IMR-90 (cell line): ENCODE measurements around the gene TYRO3. TPM values are rescaled to one million over a fixed set of nuclear protein-coding genes. Genes with fewer than 3 reads are reported as not detected.

Source experiments
- ATAC-seq: fragments of 200-7000 bp; cut with Tn5 transposase; 2 replicates; pipeline ENCODE4 v1.9.1; 2020; ENCODE audit warnings: low read depth, mild to moderate bottlenecking, moderate library complexity
- BruUV-seq: library from RNA; stranded (reverse); fragments of 400-500 nt; replicated peaks from 2 replicates; lab custom pipeline; 2021; lab: Mats Ljungman, UMichigan
- CTCF ChIA-PET: fragments of 300-600 bp; formaldehyde crosslinking; extraction: SDS; loops from one replicate; lab custom pipeline; 2021; ENCODE audit warnings: antibody characterized with exemption; lab: Yijun Ruan, JAX
- POLR2A ChIA-PET: fragments of 300-600 bp; sonication (Branson Sonifier 250); formaldehyde crosslinking; loops from one replicate; lab custom pipeline; 2022; ENCODE audit warnings: antibody characterized with exemption; ENCODE audit not compliant: unreplicated experiment; lab: Charles Lee
- DNase-seq: peaks from one replicate; pipeline ENCODE4 v3.0.0; 2013
- H2AFZ ChIP-seq: replicated peaks from 2 replicates; pipeline ENCODE3; 2013; ENCODE audit warnings: low read length, mild to moderate bottlenecking; ENCODE audit not compliant: poor library complexity
- H2AK5ac ChIP-seq: 2 replicates; pipeline ENCODE4 v1.6.1; 2013; ENCODE audit warnings: low read depth, low read length, inconsistent platforms
- H2AK9ac ChIP-seq: replicated peaks from 2 replicates; pipeline ENCODE3; 2013; ENCODE audit warnings: mild to moderate bottlenecking, low read depth, low read length, moderate library complexity; ENCODE audit not compliant: poor library complexity
- H2BK120ac ChIP-seq: 2 replicates; pipeline ENCODE4 v1.6.1; 2013; ENCODE audit warnings: low read depth, low read length, inconsistent platforms
- H2BK15ac ChIP-seq: 3 replicates; pipeline ENCODE4 v1.6.1; 2013; ENCODE audit warnings: low read depth, low read length, inconsistent platforms
- H2BK20ac ChIP-seq: 2 replicates; pipeline ENCODE4 v1.6.1; 2013; ENCODE audit warnings: low read depth, mild to moderate bottlenecking, inconsistent platforms, low read length, moderate library complexity
- H2BK5ac ChIP-seq: 2 replicates; pipeline ENCODE4 v1.6.1; 2013; ENCODE audit warnings: mild to moderate bottlenecking, low read depth, low read length, inconsistent platforms; ENCODE audit not compliant: poor library complexity, severe bottlenecking
- H3K14ac ChIP-seq: replicated peaks from 2 replicates; pipeline ENCODE4 v1.6.1; 2013; ENCODE audit warnings: low read depth, low read length, inconsistent platforms
- H3K18ac ChIP-seq: 2 replicates; pipeline ENCODE4 v1.6.1; 2013; ENCODE audit warnings: low read depth, low read length, control low read depth
- H3K23ac ChIP-seq: 2 replicates; pipeline ENCODE4 v1.6.1; 2013; ENCODE audit warnings: low read depth, low read length, inconsistent platforms
- H3K27ac ChIP-seq: 2 replicates; pipeline ENCODE4 v1.5.1; 2013; ENCODE audit warnings: mild to moderate bottlenecking, control low read depth, low read length; ENCODE audit not compliant: insufficient read depth
- H3K27me3 ChIP-seq: 2 replicates; pipeline ENCODE4 v1.6.1; 2013; ENCODE audit warnings: low read length; ENCODE audit not compliant: control insufficient read depth, insufficient read depth
- H3K36me3 ChIP-seq: 2 replicates; pipeline ENCODE4 v1.6.1; 2013; ENCODE audit warnings: low read length, mixed read lengths; ENCODE audit not compliant: control insufficient read depth, insufficient read depth
- H3K4ac ChIP-seq: 2 replicates; pipeline ENCODE4 v1.6.1; 2013; ENCODE audit warnings: low read depth, low read length, inconsistent platforms
- H3K4me1 ChIP-seq: 2 replicates; pipeline ENCODE4 v1.6.1; 2013; ENCODE audit warnings: low read length, mixed read lengths; ENCODE audit not compliant: control insufficient read depth, insufficient read depth
- H3K4me2 ChIP-seq: 2 replicates; pipeline ENCODE4 v1.6.1; 2013; ENCODE audit warnings: low read depth, mild to moderate bottlenecking, control low read depth, low read length, moderate library complexity
- H3K4me3 ChIP-seq: 2 replicates; pipeline ENCODE4 v1.5.1; 2013; ENCODE audit warnings: low read depth, mild to moderate bottlenecking, control low read depth, low read length, moderate library complexity; ENCODE audit not compliant: insufficient read depth
- H3K56ac ChIP-seq: 2 replicates; pipeline ENCODE4 v1.6.1; 2013; ENCODE audit warnings: low read length, inconsistent platforms; ENCODE audit not compliant: insufficient read depth; ENCODE audit errors: extremely low read depth
- H3K79me1 ChIP-seq, 2 experiments: 2 replicates each; pipeline ENCODE4 v1.6.1; 2013; ENCODE audit warnings: low read length in 2 of 2, inconsistent platforms in 1 of 2, low read depth in 1 of 2
- H3K9ac ChIP-seq: 2 replicates; pipeline ENCODE4 v1.6.1; 2013; ENCODE audit warnings: low read depth, low read length, control low read depth
- H3K9me1 ChIP-seq: 2 replicates; pipeline ENCODE4 v1.6.1; 2013; ENCODE audit warnings: low read length, inconsistent platforms; ENCODE audit not compliant: insufficient read depth
- H3K9me3 ChIP-seq: 2 replicates; pipeline ENCODE4 v1.6.1; 2013; ENCODE audit warnings: low read length; ENCODE audit not compliant: control insufficient read depth, insufficient read depth
- H4K20me1 ChIP-seq: 2 replicates; pipeline ENCODE4 v1.6.1; 2013; ENCODE audit warnings: low read length, inconsistent platforms; ENCODE audit not compliant: insufficient read depth
- H4K5ac ChIP-seq: 2 replicates; pipeline ENCODE4 v1.6.1; 2013; ENCODE audit warnings: mild to moderate bottlenecking, low read depth, low read length, control low read depth
- H4K8ac ChIP-seq, 2 experiments: 2 replicates each; pipeline ENCODE4 v1.6.1; 2013; ENCODE audit warnings: low read depth in 2 of 2, low read length in 2 of 2, control low read depth in 1 of 2, inconsistent platforms in 1 of 2
- H4K91ac ChIP-seq: 2 replicates; pipeline ENCODE4 v1.6.1; 2013; ENCODE audit warnings: low read depth, low read length, inconsistent platforms; ENCODE audit not compliant: insufficient read depth
- BHLHE40 ChIP-seq: fragments of 150-350 bp; IDR thresholded peaks from 2 replicates; pipeline ENCODE4 v1.6.1; 2016; ENCODE audit warnings: mild to moderate bottlenecking, low read depth, low read length
- CEBPB ChIP-seq: IDR thresholded peaks from 2 replicates; pipeline ENCODE4 v1.6.1; 2012; ENCODE audit warnings: low read depth, low read length, improper control_type of control experiment
- CHD1 ChIP-seq: IDR thresholded peaks from 2 replicates; pipeline ENCODE4 v1.6.1; 2012; ENCODE audit warnings: low read depth, low read length, improper control_type of control experiment
- CTCF ChIP-seq: conservative IDR thresholded peaks from 2 replicates; pipeline ENCODE4 v1.5.1; 2012; ENCODE audit warnings: mild to moderate bottlenecking, low read depth, low read length, improper control_type of control experiment
- ELK1 ChIP-seq: fragments of 150-350 bp; IDR thresholded peaks from 2 replicates; pipeline ENCODE4 v1.6.1; 2016; ENCODE audit warnings: low read depth, mild to moderate bottlenecking, low read length, moderate library complexity, borderline replicate concordance
- FOS ChIP-seq: fragments of 150-350 bp; IDR thresholded peaks from 2 replicates; pipeline ENCODE4 v1.6.1; 2016; ENCODE audit warnings: low read depth, low read length
- MAFK ChIP-seq: IDR thresholded peaks from 2 replicates; pipeline ENCODE4 v1.6.1; 2012; ENCODE audit warnings: low read depth, low read length, improper control_type of control experiment
- MAZ ChIP-seq: IDR thresholded peaks from 2 replicates; pipeline ENCODE4 v1.6.1; 2012; ENCODE audit warnings: low read depth, mild to moderate bottlenecking, low read length, improper control_type of control experiment, moderate library complexity, borderline replicate concordance
- MXI1 ChIP-seq: IDR thresholded peaks from 2 replicates; pipeline ENCODE4 v1.6.1; 2012; ENCODE audit warnings: low read depth, mild to moderate bottlenecking, low read length, moderate library complexity, borderline replicate concordance
- NFE2L2 ChIP-seq: fragments of 150-350 bp; IDR thresholded peaks from 2 replicates; pipeline ENCODE4 v1.6.1; 2016; ENCODE audit warnings: low read depth, mild to moderate bottlenecking, low read length
- POLR2A ChIP-seq: IDR thresholded peaks from 2 replicates; pipeline ENCODE4 v1.6.1; 2012; ENCODE audit warnings: mild to moderate bottlenecking, low read depth, low read length
- RAD21 ChIP-seq: IDR thresholded peaks from 2 replicates; pipeline ENCODE4 v1.6.1; 2012; ENCODE audit warnings: low read length, improper control_type of control experiment
- RCOR1 ChIP-seq: IDR thresholded peaks from 2 replicates; pipeline ENCODE4 v1.6.1; 2012; ENCODE audit warnings: mild to moderate bottlenecking, low read length, improper control_type of control experiment; ENCODE audit not compliant: insufficient replicate concordance
- RFX5 ChIP-seq: IDR thresholded peaks from 2 replicates; pipeline ENCODE4 v1.8.0; 2012; ENCODE audit warnings: low read depth, mild to moderate bottlenecking, low read length, moderate library complexity
- SMC3 ChIP-seq: fragments of 150-350 bp; IDR thresholded peaks from 2 replicates; pipeline ENCODE4 v1.6.1; 2016; ENCODE audit warnings: low read depth, mild to moderate bottlenecking, antibody characterized with exemption, low read length, moderate library complexity
- USF2 ChIP-seq: fragments of 150-350 bp; IDR thresholded peaks from 2 replicates; pipeline ENCODE4 v1.6.1; 2017; ENCODE audit warnings: mild to moderate bottlenecking, antibody characterized with exemption, low read length, low read depth
- WGBS, 2 experiments: methylation state at CpG; one replicate each; pipeline versions ENCODE4 v1.1.5 to v1.1.7; 2013; ENCODE audit warnings: missing lambda C conversion rate in 2 of 2; ENCODE audit not compliant: insufficient read length in 1 of 2; ENCODE audit errors: extremely low coverage in 2 of 2; 5-methylcytosine and 5-hydroxymethylcytosine counted together
- dilution Hi-C: fragments of 300-500 bp; cut with HindIII; formaldehyde crosslinking; loops from one replicate; pipeline ENCODE4 v1.14.3; 2018; ENCODE audit warnings: low sequenced_read_pairs; ENCODE audit not compliant: unreplicated experiment
- in situ Hi-C: fragments of 300-500 bp; cut with MboI; formaldehyde crosslinking; loops from 3 replicates; pipeline ENCODE4 v1.14.3; 2019; ENCODE audit warnings: low sequenced_read_pairs, inconsistent platforms, mixed read lengths
- intact Hi-C: fragments of 100-400 bp; cut with micrococcal nuclease; formaldehyde crosslinking; loops from 2 replicates; pipeline ENCODE4 v1.10.0; 2022
- polyA plus RNA-seq, 3 experiments: library from polyadenylated mRNA; depleted of rRNA; stranded (reverse); fragments of >200 nt; gene quantifications; 2 replicates each; pipeline ENCODE4 v1.2.3, GENCODE V29; 2012; ENCODE audit warnings: low replicate concordance in 1 of 3
- total RNA-seq: library from RNA; depleted of rRNA; stranded (reverse); fragments of >200 nt; gene quantifications from 2 replicates; pipeline ENCODE4 v1.2.3, GENCODE V29; 2012

TYRO3 gene
- total and polyA plus RNA-seq, 2 of the 4 experiments (the other 2 are of a cell fraction): 11.5 to 18.4 TPM

GRCh38 chr15:41554343-41554742 is 4.7 kb upstream of the TYRO3 start:
- in situ Hi-C loops: no loop called here
- POLR2A ChIA-PET: no interaction called here
- H2BK5ac ChIP-seq: no peak overlapping the region

More at GRCh38 chr15:41554343-41554742, 4.7 kb upstream of the TYRO3 start:
- Histone ChIP-seq H2BK15ac (no peak overlapping the region), H3K9me1 (0 out of 2 replicates have a peak, but pooled peaks cover 8% of the 10 kb centered on the region), H3K9me3 (no peaks in the 10 kb centered on the region), H2BK20ac (no peak overlapping the region), H3K23ac (no peak overlapping the region), H3K27me3 (no peaks in the 10 kb centered on the region), H3K4me3 (no peak overlapping the region), H3K79me1 (0 out of 4 replicates have a peak, but pooled peaks cover 0 to 5% of the 10 kb centered on the region in 2 experiments), H4K8ac (no peak overlapping the region), H3K14ac (no peak overlapping the region), H4K5ac (no peak overlapping the region), H3K56ac (no peak overlapping the region), H2AK5ac (no peak overlapping the region), H3K9ac (no peak overlapping the region), H2BK120ac (no peak overlapping the region), H3K4me2 (no peak overlapping the region), H2AFZ (no peak overlapping the region), H2AK9ac (no peak overlapping the region), H3K4ac (no peak overlapping the region), H3K4me1 (peaks cover 7% of the 10 kb centered on the region), H4K91ac (no peak overlapping the region), H3K36me3 (no peaks in the 10 kb centered on the region), H4K20me1 (peaks cover 9% of the 10 kb centered on the region; the same call in 1 of the 2 replicates), H3K27ac (no peak overlapping the region), H3K18ac (no peak overlapping the region)
- intact Hi-C loops: loop anchor here (10.0 kb wide), 1 partner anchor 190 kb away; no protein-coding TSS in a partner anchor
- DNase-seq: no peak
- dilution Hi-C loops: no loop called here
- BruUV-seq: no TSS peak
- WGBS, 2 experiments: 92% methylated on average over 3 of the region's 5 CpGs; no CpG with 5 or more reads in 1 of the 2 experiments
- ATAC-seq: no peak
- CTCF ChIA-PET: no interaction called here
- no peak for TF ChIP-seq RAD21
- TF ChIP-seq MXI1: no peak
- TF ChIP-seq RCOR1: no peak
- TF ChIP-seq USF2: no peak
- no peak for TF ChIP-seq POLR2A
- TF ChIP-seq SMC3: no peak
- TF ChIP-seq CTCF: no peak
- TF ChIP-seq BHLHE40: no peak
- no peak for TF ChIP-seq ELK1
- TF ChIP-seq MAFK: no peak
- TF ChIP-seq FOS: no peak
- no peak for TF ChIP-seq NFE2L2
- no peak for TF ChIP-seq MAZ
- no peak for TF ChIP-seq CEBPB
- TF ChIP-seq RFX5: no peak
- TF ChIP-seq CHD1: no peak
